Measurements from ENCODE around the gene SLC8A1.

Gene SLC8A1

GRCh38 chr2:40471866-40472265 is 20.0 kb upstream of the SLC8A1 start:
- TF ChIP-seq ZC3H10 (CRISPR knock-in tag; IDR thresholded peaks at IDR 0.05) = no peak
- no peak for TF ChIP-seq ZFP3 (CRISPR knock-in tag; IDR thresholded peaks at IDR 0.05)
- TF ChIP-seq POU6F1 (CRISPR knock-in tag; IDR thresholded peaks at IDR 0.05; ENCODE audit: borderline replicate concordance, low read depth) = no peak
- TF ChIP-seq, protein P1, sequence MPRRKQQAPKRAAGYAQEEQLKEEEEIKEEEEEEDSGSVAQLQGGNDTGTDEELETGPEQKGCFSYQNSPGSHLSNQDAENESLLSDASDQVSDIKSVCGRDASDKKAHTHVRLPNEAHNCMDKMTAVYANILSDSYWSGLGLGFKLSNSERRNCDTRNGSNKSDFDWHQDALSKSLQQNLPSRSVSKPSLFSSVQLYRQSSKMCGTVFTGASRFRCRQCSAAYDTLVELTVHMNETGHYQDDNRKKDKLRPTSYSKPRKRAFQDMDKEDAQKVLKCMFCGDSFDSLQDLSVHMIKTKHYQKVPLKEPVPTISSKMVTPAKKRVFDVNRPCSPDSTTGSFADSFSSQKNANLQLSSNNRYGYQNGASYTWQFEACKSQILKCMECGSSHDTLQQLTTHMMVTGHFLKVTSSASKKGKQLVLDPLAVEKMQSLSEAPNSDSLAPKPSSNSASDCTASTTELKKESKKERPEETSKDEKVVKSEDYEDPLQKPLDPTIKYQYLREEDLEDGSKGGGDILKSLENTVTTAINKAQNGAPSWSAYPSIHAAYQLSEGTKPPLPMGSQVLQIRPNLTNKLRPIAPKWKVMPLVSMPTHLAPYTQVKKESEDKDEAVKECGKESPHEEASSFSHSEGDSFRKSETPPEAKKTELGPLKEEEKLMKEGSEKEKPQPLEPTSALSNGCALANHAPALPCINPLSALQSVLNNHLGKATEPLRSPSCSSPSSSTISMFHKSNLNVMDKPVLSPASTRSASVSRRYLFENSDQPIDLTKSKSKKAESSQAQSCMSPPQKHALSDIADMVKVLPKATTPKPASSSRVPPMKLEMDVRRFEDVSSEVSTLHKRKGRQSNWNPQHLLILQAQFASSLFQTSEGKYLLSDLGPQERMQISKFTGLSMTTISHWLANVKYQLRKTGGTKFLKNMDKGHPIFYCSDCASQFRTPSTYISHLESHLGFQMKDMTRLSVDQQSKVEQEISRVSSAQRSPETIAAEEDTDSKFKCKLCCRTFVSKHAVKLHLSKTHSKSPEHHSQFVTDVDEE (CRISPR knock-in tag; IDR thresholded peaks at IDR 0.05) = no peak
- TF ChIP-seq ZNF8 (CRISPR knock-in tag; IDR thresholded peaks at IDR 0.05) = no peak
- TF ChIP-seq, protein P2, sequence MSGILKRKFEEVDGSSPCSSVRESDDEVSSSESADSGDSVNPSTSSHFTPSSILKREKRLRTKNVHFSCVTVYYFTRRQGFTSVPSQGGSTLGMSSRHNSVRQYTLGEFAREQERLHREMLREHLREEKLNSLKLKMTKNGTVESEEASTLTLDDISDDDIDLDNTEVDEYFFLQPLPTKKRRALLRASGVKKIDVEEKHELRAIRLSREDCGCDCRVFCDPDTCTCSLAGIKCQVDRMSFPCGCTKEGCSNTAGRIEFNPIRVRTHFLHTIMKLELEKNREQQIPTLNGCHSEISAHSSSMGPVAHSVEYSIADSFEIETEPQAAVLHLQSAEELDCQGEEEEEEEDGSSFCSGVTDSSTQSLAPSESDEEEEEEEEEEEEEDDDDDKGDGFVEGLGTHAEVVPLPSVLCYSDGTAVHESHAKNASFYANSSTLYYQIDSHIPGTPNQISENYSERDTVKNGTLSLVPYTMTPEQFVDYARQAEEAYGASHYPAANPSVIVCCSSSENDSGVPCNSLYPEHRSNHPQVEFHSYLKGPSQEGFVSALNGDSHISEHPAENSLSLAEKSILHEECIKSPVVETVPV (CRISPR knock-in tag; IDR thresholded peaks at IDR 0.05) = no peak
- TF ChIP-seq ESRRG (CRISPR knock-in tag; IDR thresholded peaks at IDR 0.05) = no peak
- TF ChIP-seq BACH2 (CRISPR knock-in tag; IDR thresholded peaks at IDR 0.05; ENCODE audit: borderline replicate concordance) = no peak
- TF ChIP-seq ISL1 (CRISPR knock-in tag; IDR thresholded peaks at IDR 0.05) = no peak
- no peak for ATAC-seq

- TF ChIP-seq POU6F1 (CRISPR knock-in tag; IDR thresholded peaks at IDR 0.05; ENCODE audit: borderline replicate concordance, low read depth) (no peak), PPARA (CRISPR knock-in tag; IDR thresholded peaks at IDR 0.05; ENCODE audit: borderline replicate concordance) (no peak), ISL1 (CRISPR knock-in tag; IDR thresholded peaks at IDR 0.05) (no peak), TCF4 (CRISPR knock-in tag; IDR thresholded peaks at IDR 0.05; ENCODE audit: borderline replicate concordance) (no peak)
- ATAC-seq = no peak
These were observed 19.2 kb upstream of the SLC8A1 start for GRCh38 chr2:40470822-40471813.

GRCh38 chr2:40466935-40467572 is 15.2 kb upstream of the SLC8A1 start:
- TF ChIP-seq ZNF70 (CRISPR knock-in tag; IDR thresholded peaks at IDR 0.05) = no peak
- TF ChIP-seq ZNF8 (CRISPR knock-in tag; IDR thresholded peaks at IDR 0.05) = no peak
- TF ChIP-seq PPARA (CRISPR knock-in tag; IDR thresholded peaks at IDR 0.05; ENCODE audit: borderline replicate concordance) = no peak
- no peak for TF ChIP-seq BACH2 (CRISPR knock-in tag; IDR thresholded peaks at IDR 0.05; ENCODE audit: borderline replicate concordance)
- TF ChIP-seq, protein P1 (CRISPR knock-in tag; IDR thresholded peaks at IDR 0.05) = no peak
- TF ChIP-seq CREB5 (CRISPR knock-in tag; IDR thresholded peaks at IDR 0.05; ENCODE audit: low read depth) = no peak
- no peak for TF ChIP-seq ZFP30 (CRISPR knock-in tag; IDR thresholded peaks at IDR 0.05)
- no peak for TF ChIP-seq ARNTL (CRISPR knock-in tag; IDR thresholded peaks at IDR 0.05; ENCODE audit: borderline replicate concordance, low read depth)
- no peak for TF ChIP-seq TCF4 (CRISPR knock-in tag; IDR thresholded peaks at IDR 0.05; ENCODE audit: borderline replicate concordance)
- no peak for TF ChIP-seq ZNF565 (CRISPR knock-in tag; conservative IDR thresholded peaks at IDR 0.05; ENCODE audit: low read depth)
- no peak for ATAC-seq

Measured in SK-N-SH treated with all-trans-retinoic acid at 6 μM for 48 hours (cell line).